Liver (tissue), 9 donors: ENCODE measurements around the gene ALX4. TPM values are rescaled to one million over a fixed set of nuclear protein-coding genes. Genes with fewer than 3 reads are reported as not detected.

Experiments
- DNase-seq: peaks from one replicate; pipeline ENCODE4 v3.0.0-alpha.2; 2017; ENCODE audit warnings: low spot score
- H3K27ac ChIP-seq, 2 donors: one replicate each; pipeline ENCODE4 v1.7.0; 2013; ENCODE audit warnings: inconsistent platforms in 2 of 2, low read length in 2 of 2, control low read depth in 1 of 2, low read depth in 1 of 2, mild to moderate bottlenecking in 1 of 2
- H3K27me3 ChIP-seq, 4 donors: one replicate each; pipeline versions ENCODE4 v1.6.1 to v1.7.0; 2013; ENCODE audit warnings: low read length in 3 of 4, inconsistent platforms in 1 of 4, mild to moderate bottlenecking in 1 of 4, moderate library complexity in 1 of 4; ENCODE audit not compliant: control insufficient read depth in 4 of 4, insufficient read depth in 4 of 4
- H3K36me3 ChIP-seq, 4 donors: one replicate each; pipeline versions ENCODE4 v1.6.1 to v1.7.0; 2013; ENCODE audit warnings: low read length in 3 of 4, mild to moderate bottlenecking in 3 of 4, low read depth in 1 of 4, moderate library complexity in 1 of 4; ENCODE audit not compliant: control insufficient read depth in 4 of 4, insufficient read depth in 3 of 4
- H3K4me1 ChIP-seq, 4 donors: one replicate each; pipeline versions ENCODE4 v1.6.1 to v1.7.0; 2013; ENCODE audit warnings: low read length in 3 of 4, mild to moderate bottlenecking in 3 of 4, moderate library complexity in 1 of 4; ENCODE audit not compliant: control insufficient read depth in 4 of 4, insufficient read depth in 4 of 4
- H3K4me3 ChIP-seq, 3 donors: one replicate each; pipeline versions ENCODE4 v1.6.1 to v1.7.0; 2013; ENCODE audit warnings: low read length in 3 of 3, control low read depth in 1 of 3, low read depth in 1 of 3, mild to moderate bottlenecking in 1 of 3
- H3K9ac ChIP-seq, 2 donors: one replicate each; pipeline ENCODE4 v1.7.0; 2013; ENCODE audit warnings: low read length in 2 of 2, mild to moderate bottlenecking in 2 of 2, moderate library complexity in 2 of 2, control low read depth in 1 of 2, low read depth in 1 of 2
- H3K9me3 ChIP-seq, 4 donors: one replicate each; pipeline versions ENCODE4 v1.6.1 to v1.7.0; 2013; ENCODE audit warnings: low read length in 3 of 4; ENCODE audit not compliant: control insufficient read depth in 4 of 4
- ATF3 ChIP-seq: IDR thresholded peaks from 2 replicates; pipeline ENCODE4 v1.6.1; 2016; ENCODE audit warnings: antibody characterized with exemption
- CTCF ChIP-seq: fragments of 150-350 bp; IDR thresholded peaks from 2 replicates; pipeline ENCODE4 v1.5.1; 2017; ENCODE audit warnings: improper control_type of control experiment, low read depth, low read length; ENCODE audit not compliant: missing input control
- EGR1 ChIP-seq, 2 donors: IDR thresholded peaks; 2 replicates each; pipeline ENCODE4 v1.6.1; 2016 to 2018; ENCODE audit warnings: antibody characterized with exemption in 2 of 2, low read depth in 2 of 2
- FOXA1 ChIP-seq: IDR thresholded peaks from 2 replicates; pipeline ENCODE4 v1.6.1; 2016; ENCODE audit warnings: antibody characterized with exemption
- FOXA2 ChIP-seq: IDR thresholded peaks from 2 replicates; pipeline ENCODE4 v1.6.1; 2016; ENCODE audit warnings: antibody characterized with exemption
- GABPA ChIP-seq, 2 donors: IDR thresholded peaks in 1 of 2; conservative IDR thresholded peaks in 1 of 2; 2 replicates each; pipeline ENCODE4 v1.6.1; 2016; ENCODE audit warnings: antibody characterized with exemption in 2 of 2, mild to moderate bottlenecking in 1 of 2, moderate library complexity in 1 of 2
- HNF4A ChIP-seq, 2 donors: conservative IDR thresholded peaks; 2 replicates each; pipeline ENCODE4 v1.6.1; 2016; ENCODE audit warnings: antibody characterized with exemption in 2 of 2, mild to moderate bottlenecking in 2 of 2
- HNF4G ChIP-seq: IDR thresholded peaks from 2 replicates; pipeline ENCODE4 v1.6.1; 2016; ENCODE audit warnings: antibody characterized with exemption
- JUND ChIP-seq, 2 donors: IDR thresholded peaks; 2 replicates each; pipeline ENCODE4 v1.6.1; 2016; ENCODE audit warnings: antibody characterized with exemption in 2 of 2
- MAX ChIP-seq: IDR thresholded peaks from 2 replicates; pipeline ENCODE4 v1.6.1; 2016; ENCODE audit warnings: antibody characterized with exemption
- NR2F2 ChIP-seq: IDR thresholded peaks from 2 replicates; pipeline ENCODE4 v1.6.1; 2016; ENCODE audit warnings: antibody characterized with exemption
- RAD21 ChIP-seq, 2 donors: IDR thresholded peaks; 2 replicates each; pipeline ENCODE4 v1.6.1; 2016; ENCODE audit warnings: antibody characterized with exemption in 2 of 2, mild to moderate bottlenecking in 2 of 2
- RXRA ChIP-seq, 2 donors: IDR thresholded peaks; 2 replicates each; pipeline ENCODE4 v1.6.1; 2017 to 2018; ENCODE audit warnings: antibody characterized with exemption in 2 of 2, mild to moderate bottlenecking in 1 of 2
- SP1 ChIP-seq: IDR thresholded peaks from 2 replicates; pipeline ENCODE4 v1.6.1; 2018; ENCODE audit warnings: antibody characterized with exemption, mild to moderate bottlenecking
- TAF1 ChIP-seq: conservative IDR thresholded peaks from 2 replicates; pipeline ENCODE4 v1.6.1; 2016; ENCODE audit warnings: antibody characterized with exemption, mild to moderate bottlenecking
- YY1 ChIP-seq: IDR thresholded peaks from 2 replicates; pipeline ENCODE4 v1.6.1; 2016; ENCODE audit warnings: antibody characterized with exemption, mild to moderate bottlenecking
- WGBS: extraction: QIAGEN DNeasy Blood & Tissue Kit; methylation state at CpG from one replicate; pipeline ENCODE4 v1.1.7; 2013; 5-methylcytosine and 5-hydroxymethylcytosine counted together
- polyA plus RNA-seq, 2 donors: library from polyadenylated mRNA; stranded (reverse) in 1 of 2; unstranded in 1 of 2; fragments of 200-250 nt in 1 of 2; fragments of >200 nt in 1 of 2; fragmentation: Nextera tagmentation in 1 of 2; extraction: Ambion mirVana in 1 of 2; gene quantifications; one replicate each; pipeline versions ENCODE4 v1.2.1 to v1.2.3, GENCODE V29; 2013 to 2015
- total RNA-seq, 2 donors: library from RNA; depleted of rRNA; stranded (reverse); fragments of >200 nt; gene quantifications; one replicate each; pipeline ENCODE4 v1.2.3, GENCODE V29; 2014
- TF ChIP-seq, protein P1 (sequence below): IDR thresholded peaks from 2 replicates; pipeline ENCODE4 v1.6.1; 2016; ENCODE audit warnings: antibody characterized with exemption, mild to moderate bottlenecking
- TF ChIP-seq, protein P2 (sequence below): IDR thresholded peaks from 2 replicates; pipeline ENCODE4 v1.6.1; 2016; ENCODE audit warnings: antibody characterized with exemption
- donor health status: healthy.
- donor health status: healthy.
- donor health status: healthy.
- donor health status: healthy.
- donor health status: healthy.

ALX4 gene
- total and polyA plus RNA-seq, 4 donors: not detected

GRCh38 chr11:44324749-44325525, 15.0 kb upstream of the ALX4 start:
- TF ChIP-seq HNF4A (conservative IDR thresholded peaks at IDR 0.05) (no peak), ATF3 (no peak), NR2F2 (no peak), MAX (no peak), RAD21 (IDR thresholded peaks at IDR 0.05) (no peak), SP1 (no peak)
- TF ChIP-seq, protein P1, sequence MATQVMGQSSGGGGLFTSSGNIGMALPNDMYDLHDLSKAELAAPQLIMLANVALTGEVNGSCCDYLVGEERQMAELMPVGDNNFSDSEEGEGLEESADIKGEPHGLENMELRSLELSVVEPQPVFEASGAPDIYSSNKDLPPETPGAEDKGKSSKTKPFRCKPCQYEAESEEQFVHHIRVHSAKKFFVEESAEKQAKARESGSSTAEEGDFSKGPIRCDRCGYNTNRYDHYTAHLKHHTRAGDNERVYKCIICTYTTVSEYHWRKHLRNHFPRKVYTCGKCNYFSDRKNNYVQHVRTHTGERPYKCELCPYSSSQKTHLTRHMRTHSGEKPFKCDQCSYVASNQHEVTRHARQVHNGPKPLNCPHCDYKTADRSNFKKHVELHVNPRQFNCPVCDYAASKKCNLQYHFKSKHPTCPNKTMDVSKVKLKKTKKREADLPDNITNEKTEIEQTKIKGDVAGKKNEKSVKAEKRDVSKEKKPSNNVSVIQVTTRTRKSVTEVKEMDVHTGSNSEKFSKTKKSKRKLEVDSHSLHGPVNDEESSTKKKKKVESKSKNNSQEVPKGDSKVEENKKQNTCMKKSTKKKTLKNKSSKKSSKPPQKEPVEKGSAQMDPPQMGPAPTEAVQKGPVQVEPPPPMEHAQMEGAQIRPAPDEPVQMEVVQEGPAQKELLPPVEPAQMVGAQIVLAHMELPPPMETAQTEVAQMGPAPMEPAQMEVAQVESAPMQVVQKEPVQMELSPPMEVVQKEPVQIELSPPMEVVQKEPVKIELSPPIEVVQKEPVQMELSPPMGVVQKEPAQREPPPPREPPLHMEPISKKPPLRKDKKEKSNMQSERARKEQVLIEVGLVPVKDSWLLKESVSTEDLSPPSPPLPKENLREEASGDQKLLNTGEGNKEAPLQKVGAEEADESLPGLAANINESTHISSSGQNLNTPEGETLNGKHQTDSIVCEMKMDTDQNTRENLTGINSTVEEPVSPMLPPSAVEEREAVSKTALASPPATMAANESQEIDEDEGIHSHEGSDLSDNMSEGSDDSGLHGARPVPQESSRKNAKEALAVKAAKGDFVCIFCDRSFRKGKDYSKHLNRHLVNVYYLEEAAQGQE: no peak

GRCh38 chr11:44324222-44324621, 14.3 kb upstream of the ALX4 start:
- no peak overlapping the region for H3K27ac ChIP-seq
- 22% methylated on average over 1 of the region's 1 CpG for WGBS
- H3K9me3 ChIP-seq: no peaks in the 10 kb centered on the region
- H3K9ac ChIP-seq: no peak overlapping the region
- TF ChIP-seq, protein P1: no peak
- TF ChIP-seq ATF3: no peak
- no peak for TF ChIP-seq JUND (IDR thresholded peaks at IDR 0.05)
- no peak for TF ChIP-seq TAF1
- no peak for TF ChIP-seq FOXA2
- no peak for TF ChIP-seq HNF4A (conservative IDR thresholded peaks at IDR 0.05)
- TF ChIP-seq MAX: no peak
- TF ChIP-seq GABPA (IDR thresholded peaks at IDR 0.05 in 1 of 2, conservative IDR thresholded peaks at IDR 0.05 in 1 of 2): no peak
- TF ChIP-seq NR2F2: no peak
- no peak for TF ChIP-seq SP1
- TF ChIP-seq RXRA (IDR thresholded peaks at IDR 0.05): no peak
- TF ChIP-seq FOXA1: no peak
- no peak for TF ChIP-seq RAD21 (IDR thresholded peaks at IDR 0.05)
- TF ChIP-seq HNF4G: no peak
- no peak for TF ChIP-seq CTCF
- TF ChIP-seq YY1: no peak
- no peak for TF ChIP-seq EGR1 (IDR thresholded peaks at IDR 0.05; ENCODE audit: low read depth in 2 of 2)
- TF ChIP-seq, protein P2, sequence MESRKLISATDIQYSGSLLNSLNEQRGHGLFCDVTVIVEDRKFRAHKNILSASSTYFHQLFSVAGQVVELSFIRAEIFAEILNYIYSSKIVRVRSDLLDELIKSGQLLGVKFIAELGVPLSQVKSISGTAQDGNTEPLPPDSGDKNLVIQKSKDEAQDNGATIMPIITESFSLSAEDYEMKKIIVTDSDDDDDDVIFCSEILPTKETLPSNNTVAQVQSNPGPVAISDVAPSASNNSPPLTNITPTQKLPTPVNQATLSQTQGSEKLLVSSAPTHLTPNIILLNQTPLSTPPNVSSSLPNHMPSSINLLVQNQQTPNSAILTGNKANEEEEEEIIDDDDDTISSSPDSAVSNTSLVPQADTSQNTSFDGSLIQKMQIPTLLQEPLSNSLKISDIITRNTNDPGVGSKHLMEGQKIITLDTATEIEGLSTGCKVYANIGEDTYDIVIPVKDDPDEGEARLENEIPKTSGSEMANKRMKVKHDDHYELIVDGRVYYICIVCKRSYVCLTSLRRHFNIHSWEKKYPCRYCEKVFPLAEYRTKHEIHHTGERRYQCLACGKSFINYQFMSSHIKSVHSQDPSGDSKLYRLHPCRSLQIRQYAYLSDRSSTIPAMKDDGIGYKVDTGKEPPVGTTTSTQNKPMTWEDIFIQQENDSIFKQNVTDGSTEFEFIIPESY: no peak
- H3K4me1 ChIP-seq: peaks cover 0 to 6% (median 0%) of the 10 kb centered on the region in 4 donors
- no peak overlapping the region for H3K4me3 ChIP-seq
- no peaks in the 10 kb centered on the region for H3K36me3 ChIP-seq
- peaks cover 3 to 42% (median 9%) of the 10 kb centered on the region in 4 donors for H3K27me3 ChIP-seq
- no peak for DNase-seq

More at GRCh38 chr11:44324749-44325525, 15.0 kb upstream of the ALX4 start:
- no peaks in the 10 kb centered on the region for H3K4me1 ChIP-seq
- no peak overlapping the region for H3K4me3 ChIP-seq
- H3K27ac ChIP-seq: no peak overlapping the region
- H3K9me3 ChIP-seq: no peaks in the 10 kb centered on the region
- WGBS: 60% methylated on average over 13 of the region's 13 CpGs
- no peak overlapping the region for H3K9ac ChIP-seq
- H3K27me3 ChIP-seq: peaks cover 2 to 48% (median 12%) of the 10 kb centered on the region in 4 donors
- H3K36me3 ChIP-seq: no peaks in the 10 kb centered on the region
- DNase-seq: no peak
